Astrocyte of the cerebellum (primary cell): ENCODE data around the gene CAPS.
A peak's percentile ranks its signal among the peaks of the same experiment; 100 is the strongest.

Experiments used
- DNase-seq: peaks from one replicate; pipeline ENCODE4 v3.0.0-alpha.2; 2011; ENCODE audit warnings: low read depth
- H3K4me3 ChIP-seq: 2 replicates; pipeline ENCODE4 v1.5.1; 2011; ENCODE audit warnings: mild to moderate bottlenecking, low read depth, low read length, moderate library complexity
- CTCF ChIP-seq: IDR thresholded peaks from 2 replicates; pipeline ENCODE4 v1.5.1; 2012; ENCODE audit warnings: low read length, low read depth, moderate library complexity, mild to moderate bottlenecking; ENCODE audit errors: missing control alignments
- in situ Hi-C: cut with HindIII; loops from 2 replicates; pipeline ENCODE4 v1.10.0; 2017; ENCODE audit warnings: low sequenced_read_pairs

Gene CAPS

GRCh38 chr19:5905114-5905778 is 8.8 kb upstream of the CAPS start:
- TF ChIP-seq CTCF: no peak
- no peak for DNase-seq
- H3K4me3 ChIP-seq: peak overlapping the region; percentile 100
- in situ Hi-C loops: no loop called here

- no peak overlapping the region for H3K4me3 ChIP-seq
- DNase-seq: no peak
- no peak for TF ChIP-seq CTCF
- in situ Hi-C loops: no loop called here
Observed at GRCh38 chr19:5907241-5907640, 6.8 kb upstream of the CAPS start.

GRCh38 chr19:5908773-5909442 is 5.1 kb upstream of the CAPS start:
- no peak for DNase-seq
- in situ Hi-C loops: no loop called here
- H3K4me3 ChIP-seq: no peak overlapping the region
- TF ChIP-seq CTCF: no peak

- no peak for TF ChIP-seq CTCF
- in situ Hi-C loops: no loop called here
- H3K4me3 ChIP-seq: no peak overlapping the region
- DNase-seq: no peak
Observed at GRCh38 chr19:5910638-5910907, 3.5 kb upstream of the CAPS start.

GRCh38 chr19:5911366-5911765 is 2.7 kb upstream of the CAPS start:
- in situ Hi-C loops: no loop called here
- no peak for TF ChIP-seq CTCF
- no peak for DNase-seq
- H3K4me3 ChIP-seq: no peak overlapping the region

GRCh38 chr19:5914358-5914774 is 312 bp downstream of the CAPS start:
- no peak for DNase-seq
- no peak for TF ChIP-seq CTCF
- no peak overlapping the region for H3K4me3 ChIP-seq
- in situ Hi-C loops: no loop called here
